IMR-90 (cell line): ENCODE measurements around the gene IST1.

ENCODE experiments used
- CTCF ChIP-seq: conservative IDR thresholded peaks from 2 replicates; pipeline ENCODE4 v1.5.1; 2012; ENCODE audit warnings: mild to moderate bottlenecking, low read depth, low read length, improper control_type of control experiment
- RCOR1 ChIP-seq: IDR thresholded peaks from 2 replicates; pipeline ENCODE4 v1.6.1; 2012; ENCODE audit warnings: mild to moderate bottlenecking, low read length, improper control_type of control experiment; ENCODE audit not compliant: insufficient replicate concordance

GRCh38 chr16:71889147-71889546, 6.2 kb upstream of the IST1 start:
- TF ChIP-seq CTCF: no peak
- TF ChIP-seq RCOR1: no peak
